Gastrocnemius medialis (tissue), 4 donors: ENCODE measurements around the gene TRIP12. TPM values are rescaled to one million over a fixed set of nuclear protein-coding genes. Genes with fewer than 3 reads are reported as not detected.
A peak's percentile ranks its signal among the peaks of the same experiment; 100 is the strongest.
"Not testable (repeated sequence)": the region's sequence is repeated elsewhere in the genome, so short reads cannot be mapped to it uniquely, and the experiment has no call there.

Experiments used
- ATAC-seq, 2 donors: fragments of 150-250 bp; one replicate each; pipeline ENCODE4 v1.9.1; 2016
- DNase-seq, 2 donors: peaks; one replicate each; pipeline ENCODE4 v3.0.0-alpha.2; 2019
- H3K27ac ChIP-seq, 4 donors: fragments of 200-600 bp; sonication (generic); 1 replicate in 1 of 4; 2 replicates in 3 of 4; pipeline ENCODE4 v1.5.1; 2016 to 2018; ENCODE audit warnings: mild to moderate bottlenecking in 2 of 4, moderate library complexity in 1 of 4
- H3K27me3 ChIP-seq, 3 donors: fragments of 200-600 bp; sonication (generic) in 2 of 3; 1 replicate in 1 of 3; 2 replicates in 2 of 3; pipeline versions ENCODE4 v1.5.1 to v1.6.0; 2016 to 2019; ENCODE audit warnings: mild to moderate bottlenecking in 1 of 3, moderate library complexity in 1 of 3
- H3K36me3 ChIP-seq, 2 donors: fragments of 200-600 bp; sonication (generic) in 1 of 2; one replicate each; pipeline ENCODE4 v1.5.1; 2017 to 2018
- H3K4me1 ChIP-seq, 2 donors: fragments of 200-600 bp; sonication (generic) in 1 of 2; one replicate each; pipeline ENCODE4 v1.5.1; 2016 to 2017; ENCODE audit warnings: mild to moderate bottlenecking in 2 of 2
- H3K4me3 ChIP-seq, 4 donors: fragments of 200-600 bp; sonication (generic) in 3 of 4; 1 replicate in 1 of 4; 2 replicates in 3 of 4; pipeline ENCODE4 v1.5.1; 2016 to 2019; ENCODE audit warnings: mild to moderate bottlenecking in 2 of 4
- H3K9me3 ChIP-seq, 3 donors: fragments of 200-600 bp; sonication (generic) in 2 of 3; 1 replicate in 1 of 3; 2 replicates in 2 of 3; pipeline ENCODE4 v1.5.1; 2016 to 2019
- POLR2A ChIP-seq, 2 donors: fragments of 450-650 bp; IDR thresholded peaks; one replicate each; pipeline ENCODE4 v1.6.1; 2017; ENCODE audit warnings: antibody characterized with exemption in 2 of 2, mild to moderate bottlenecking in 2 of 2, moderate library complexity in 2 of 2
- in situ Hi-C, 4 donors: fragments of 200-750 bp; cut with MboI; loops; one replicate each; pipeline versions ENCODE4 v1.15.0 to v1.8.0; 2017; ENCODE audit warnings: low sequenced_read_pairs in 4 of 4
- intact Hi-C: fragments of 100-400 bp; cut with DNase I; formaldehyde crosslinking; loops from one replicate; pipeline ENCODE4 v1.15.1; 2023; ENCODE audit warnings: low total_unique reads
- total RNA-seq, 4 donors: library from RNA; depleted of rRNA; stranded (reverse); fragments of >200 nt; gene quantifications; one replicate each; pipeline versions ENCODE4 v1.1.0 to v1.2.3, GENCODE V29; 2016
- TF ChIP-seq, protein P1 (sequence below), 5 experiments: fragments of 450-650 bp in 3 of 5; fragments of 200-600 bp in 2 of 5; sonication (generic) in 2 of 5; IDR thresholded peaks in 4 of 5; conservative IDR thresholded peaks in 1 of 5; 1 replicate in 4 of 5; 2 replicates in 1 of 5; pipeline ENCODE4 v1.5.1; 2016 to 2019; ENCODE audit warnings: antibody characterized with exemption in 5 of 5, mild to moderate bottlenecking in 3 of 5, moderate library complexity in 3 of 5

TRIP12 gene
- total RNA-seq, 4 donors from 2014 or later = 122 to 152 (median 141) TPM

DNA sequence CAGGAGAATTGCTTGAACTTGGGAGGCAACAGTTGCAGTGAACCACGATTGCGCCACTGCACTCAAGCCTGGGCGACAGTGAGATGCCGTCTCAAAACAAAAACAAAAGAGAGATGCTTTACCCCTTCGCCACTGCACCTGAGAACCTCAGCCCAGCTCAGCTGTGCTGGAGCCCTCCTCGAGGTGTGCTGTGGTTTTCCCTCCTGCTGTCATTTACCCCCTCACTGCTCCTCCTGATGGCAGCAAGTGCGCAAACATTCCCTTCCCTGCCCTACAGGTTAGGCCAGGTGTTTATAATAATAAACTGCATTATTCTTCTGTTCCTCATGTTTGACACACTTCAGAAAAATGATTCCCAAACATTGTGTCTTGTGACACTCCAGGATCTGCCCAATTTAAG, 8.8 kb upstream of the TRIP12 start:
- ATAC-seq = no peak
- no peak overlapping the region for H3K27ac ChIP-seq

DNA sequence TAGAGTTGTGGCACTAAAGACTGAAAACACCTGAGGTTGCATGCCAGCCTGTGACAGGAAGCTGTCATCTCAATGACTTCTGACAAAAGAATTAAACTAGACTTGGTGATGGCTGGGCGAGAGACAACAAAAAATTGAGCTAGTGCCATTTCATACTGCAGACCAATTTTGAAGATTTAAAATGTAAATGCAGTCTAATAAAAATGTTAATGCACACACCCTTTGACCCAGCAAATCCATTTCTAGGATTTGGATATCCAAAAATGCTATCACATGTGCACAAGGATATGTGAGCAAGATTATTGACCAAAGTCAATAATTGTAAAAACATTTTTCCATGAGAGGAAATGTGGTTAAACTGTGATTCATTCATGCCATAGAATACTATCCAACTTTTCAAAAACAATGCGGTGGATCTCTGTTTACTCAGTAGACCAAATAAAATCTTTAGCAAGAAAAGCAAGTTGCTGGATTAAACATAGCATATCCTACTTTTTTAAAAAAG, 6.1 kb upstream of the TRIP12 start:
- H3K36me3 ChIP-seq = no peaks in the 10 kb centered on the region
- intact Hi-C loops = no loop called here
- ATAC-seq = no peak

More for the DNA sequence above, 8.8 kb upstream of the TRIP12 start:
- H3K4me3 ChIP-seq = no peak overlapping the region
- in situ Hi-C loops (no loop called here), intact Hi-C loops (no loop called here)
- no peaks in the 10 kb centered on the region for H3K9me3 ChIP-seq
- no peaks in the 10 kb centered on the region for H3K27me3 ChIP-seq
- H3K36me3 ChIP-seq = no peaks in the 10 kb centered on the region
- no peak for DNase-seq
- TF ChIP-seq, protein P1, sequence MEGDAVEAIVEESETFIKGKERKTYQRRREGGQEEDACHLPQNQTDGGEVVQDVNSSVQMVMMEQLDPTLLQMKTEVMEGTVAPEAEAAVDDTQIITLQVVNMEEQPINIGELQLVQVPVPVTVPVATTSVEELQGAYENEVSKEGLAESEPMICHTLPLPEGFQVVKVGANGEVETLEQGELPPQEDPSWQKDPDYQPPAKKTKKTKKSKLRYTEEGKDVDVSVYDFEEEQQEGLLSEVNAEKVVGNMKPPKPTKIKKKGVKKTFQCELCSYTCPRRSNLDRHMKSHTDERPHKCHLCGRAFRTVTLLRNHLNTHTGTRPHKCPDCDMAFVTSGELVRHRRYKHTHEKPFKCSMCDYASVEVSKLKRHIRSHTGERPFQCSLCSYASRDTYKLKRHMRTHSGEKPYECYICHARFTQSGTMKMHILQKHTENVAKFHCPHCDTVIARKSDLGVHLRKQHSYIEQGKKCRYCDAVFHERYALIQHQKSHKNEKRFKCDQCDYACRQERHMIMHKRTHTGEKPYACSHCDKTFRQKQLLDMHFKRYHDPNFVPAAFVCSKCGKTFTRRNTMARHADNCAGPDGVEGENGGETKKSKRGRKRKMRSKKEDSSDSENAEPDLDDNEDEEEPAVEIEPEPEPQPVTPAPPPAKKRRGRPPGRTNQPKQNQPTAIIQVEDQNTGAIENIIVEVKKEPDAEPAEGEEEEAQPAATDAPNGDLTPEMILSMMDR (IDR thresholded peaks at IDR 0.05 in 4 of 5, conservative IDR thresholded peaks at IDR 0.05 in 1 of 5) = no peak
- TF ChIP-seq POLR2A (IDR thresholded peaks at IDR 0.05) = no peak
- no peaks in the 10 kb centered on the region for H3K4me1 ChIP-seq

DNA sequence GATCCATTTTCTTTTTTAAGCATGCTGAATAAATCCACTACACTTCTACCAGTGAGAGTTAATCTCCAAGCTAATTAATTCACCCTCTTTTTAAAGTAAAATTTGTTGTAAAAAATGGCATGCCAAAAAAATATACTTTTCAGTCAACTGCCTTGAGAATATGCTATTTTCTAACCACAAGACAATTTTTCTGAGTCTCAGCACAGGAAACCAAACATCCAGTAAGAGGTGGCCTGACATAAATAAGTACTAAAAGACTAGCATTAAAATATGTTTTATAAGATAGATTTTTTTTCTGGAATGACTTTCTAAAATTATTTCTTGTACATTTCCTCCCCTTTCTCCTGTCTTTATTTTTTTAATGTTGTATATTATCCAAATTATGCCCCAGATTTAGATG, 3.4 kb upstream of the TRIP12 start:
- H3K4me1 ChIP-seq = peaks cover 12 to 14% of the 10 kb centered on the region in 2 donors

More for the DNA sequence above, 6.1 kb upstream of the TRIP12 start:
- Histone ChIP-seq H3K4me1 (peaks cover 7 to 8% of the 10 kb centered on the region in 2 donors), H3K4me3 (no peak overlapping the region), H3K27ac (no peak overlapping the region), H3K9me3 (no peaks in the 10 kb centered on the region), H3K27me3 (no peaks in the 10 kb centered on the region)
- no peak for DNase-seq
- in situ Hi-C loops = no loop called here
- TF ChIP-seq, protein P1 (IDR thresholded peaks at IDR 0.05 in 4 of 5, conservative IDR thresholded peaks at IDR 0.05 in 1 of 5) = no peak
- no peak for TF ChIP-seq POLR2A (IDR thresholded peaks at IDR 0.05)

DNA sequence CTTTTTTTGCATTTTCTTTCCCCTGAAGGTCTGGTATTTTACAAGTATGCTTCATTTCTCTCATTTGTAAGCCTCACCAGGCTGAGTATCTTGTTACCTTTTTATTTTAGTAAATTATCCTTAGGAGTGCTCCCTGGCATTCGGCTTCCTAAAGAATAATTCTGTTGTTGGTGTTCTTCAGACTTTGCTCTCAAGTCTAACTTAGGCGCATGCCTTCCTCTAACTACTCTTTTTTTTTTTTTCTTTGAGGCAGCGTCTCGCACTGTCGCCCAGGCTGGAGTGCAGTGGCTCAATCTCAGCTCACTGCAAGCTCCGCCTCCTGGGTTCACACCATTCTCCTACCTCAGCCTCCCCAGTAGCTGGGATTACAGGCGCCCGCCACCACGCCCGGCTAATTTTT, 2.7 kb upstream of the TRIP12 start:
- peaks cover 19 to 20% of the 10 kb centered on the region in 2 donors for H3K4me1 ChIP-seq
- H3K27me3 ChIP-seq, H3K4me3 ChIP-seq, DNase-seq, H3K9me3 ChIP-seq, in situ Hi-C loops, H3K27ac ChIP-seq, ATAC-seq, H3K36me3 ChIP-seq: not testable (repeated sequence)
- intact Hi-C loops = loop anchor here (5.0 kb wide), 2 partner anchors 142 to 1133 kb away; partner anchors contain the start of gene PSMD1

More for the DNA sequence above, 3.4 kb upstream of the TRIP12 start:
- ATAC-seq (no peak), DNase-seq (no peak)
- in situ Hi-C loops (no loop called here), intact Hi-C loops (no loop called here)
- no peaks in the 10 kb centered on the region for H3K9me3 ChIP-seq
- no peaks in the 10 kb centered on the region for H3K36me3 ChIP-seq
- H3K27me3 ChIP-seq = no peaks in the 10 kb centered on the region
- H3K27ac ChIP-seq = no peak overlapping the region
- no peak overlapping the region for H3K4me3 ChIP-seq
- no peak for TF ChIP-seq POLR2A (IDR thresholded peaks at IDR 0.05)
- TF ChIP-seq, protein P1 (IDR thresholded peaks at IDR 0.05 in 4 of 5, conservative IDR thresholded peaks at IDR 0.05 in 1 of 5) = no peak

DNA sequence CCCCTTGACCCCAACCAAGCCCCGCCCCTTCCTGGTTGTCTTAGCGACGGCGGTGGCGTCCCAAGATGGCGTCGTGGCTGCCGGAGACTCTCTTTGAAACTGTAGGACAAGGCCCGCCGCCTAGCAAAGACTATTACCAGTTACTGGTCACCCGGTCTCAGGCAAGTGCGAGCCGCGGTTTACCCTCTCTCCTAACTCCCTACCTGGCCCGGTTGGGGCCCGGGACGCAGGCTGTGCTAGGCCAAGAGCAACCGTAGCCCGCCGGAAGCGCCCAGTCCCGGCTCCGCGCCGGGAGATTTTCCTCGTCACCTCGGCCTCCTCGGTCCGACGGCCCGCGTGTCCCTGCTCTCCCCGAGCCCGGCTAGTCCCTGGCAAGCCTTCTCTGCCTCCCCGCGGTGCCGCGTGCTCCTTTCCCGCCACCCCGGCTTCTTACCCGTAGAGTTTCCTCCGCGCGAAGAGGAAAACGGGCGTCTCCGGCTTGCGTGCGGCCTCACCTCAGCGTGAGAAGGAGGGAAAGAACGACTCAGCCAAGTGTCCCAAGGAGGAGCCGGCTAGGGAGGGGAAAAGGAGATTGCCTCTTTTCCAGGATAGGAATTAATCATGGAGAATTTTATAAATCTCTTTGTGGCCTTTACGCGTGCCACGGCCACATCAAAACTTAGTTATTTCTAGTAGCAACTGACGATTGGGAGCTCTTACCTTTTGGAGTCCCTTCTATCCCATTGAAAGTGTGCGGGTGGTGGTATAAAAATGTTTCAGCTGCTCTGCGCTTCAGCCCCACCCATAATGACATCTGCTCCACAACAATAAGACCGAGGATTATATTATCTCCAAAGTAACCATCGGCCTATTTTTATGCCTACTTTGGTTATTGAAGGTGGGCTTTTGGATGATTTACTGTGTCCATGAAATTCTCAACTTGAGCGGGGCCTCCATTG, 909 bp upstream of the TRIP12 start, which contains the start of gene FBXO36:
FBXO36 (plus strand) TSS at position 55 of the 938 bp plus-strand sequence; CDS start at position 66, 11 bp downstream.
- in situ Hi-C loops (no loop called here), intact Hi-C loops (loop anchor here (5.0 kb wide), 2 partner anchors 140 to 1135 kb away; partner anchors contain the start of gene PSMD1)
- Histone ChIP-seq H3K36me3 (no peaks in the 10 kb centered on the region), H3K27me3 (no peaks in the 10 kb centered on the region), H3K4me1 (peaks cover 28 to 29% of the 10 kb centered on the region in 2 donors), H3K9me3 (no peaks in the 10 kb centered on the region), H3K4me3 (peak within 1 kb of the TSS; percentile 73 to 99 (median 92)), H3K27ac (peak within 1 kb of the TSS; percentile 97 to 100 (median 100))
- DNase-seq (peak; percentile 14 to 35), ATAC-seq (peak; percentile 79 to 84)
- TF ChIP-seq, protein P1 (IDR thresholded peaks at IDR 0.05 in 4 of 5, conservative IDR thresholded peaks at IDR 0.05 in 1 of 5) = no peak
- TF ChIP-seq POLR2A (IDR thresholded peaks at IDR 0.05) = no peak
